GM23338 (cell line): ENCODE results near the gene STARD8. TPM values are rescaled to one million over a fixed set of nuclear protein-coding genes. Genes with fewer than 3 reads are reported as not detected.

Experiments used
- ATAC-seq: fragments of 200-7000 bp; cut with Tn5 transposase; 3 replicates; pipeline ENCODE4 v1.9.1; 2020
- DNase-seq: peaks from one replicate; pipeline ENCODE4 v3.0.0-alpha.2; 2015; ENCODE audit warnings: low spot score
- H2AFZ ChIP-seq: fragments of 200-600 bp; sonication (generic); 2 replicates; pipeline ENCODE4 v1.8.0; 2016; ENCODE audit warnings: antibody characterized with exemption, mild to moderate bottlenecking, moderate library complexity
- H3F3A ChIP-seq: fragments of 200-600 bp; sonication (generic); replicated peaks from 2 replicates; pipeline ENCODE4 v1.8.0; 2017; ENCODE audit warnings: antibody characterized with exemption, mixed run types, low read depth
- H3K27ac ChIP-seq: fragments of 200-600 bp; sonication (generic); 2 replicates; pipeline ENCODE4 v1.6.1; 2016; ENCODE audit warnings: low read depth
- H3K27me3 ChIP-seq: fragments of 200-600 bp; sonication (generic); 2 replicates; pipeline ENCODE4 v1.8.0; 2016; ENCODE audit warnings: mild to moderate bottlenecking, mixed run types, moderate library complexity; ENCODE audit not compliant: insufficient read depth
- H3K36me3 ChIP-seq: fragments of 200-600 bp; sonication (generic); 2 replicates; pipeline ENCODE4 v1.8.0; 2016; ENCODE audit warnings: mild to moderate bottlenecking; ENCODE audit not compliant: insufficient read depth
- H3K4me1 ChIP-seq: fragments of 200-600 bp; sonication (generic); 2 replicates; pipeline ENCODE4 v1.8.0; 2016; ENCODE audit warnings: mild to moderate bottlenecking, moderate library complexity; ENCODE audit not compliant: insufficient read depth
- H3K4me2 ChIP-seq: fragments of 200-600 bp; sonication (generic); 2 replicates; pipeline ENCODE4 v1.7.1; 2017; ENCODE audit warnings: mixed run types
- H3K4me3 ChIP-seq: fragments of 200-600 bp; sonication (generic); 2 replicates; pipeline ENCODE4 v1.6.1; 2016; ENCODE audit warnings: mixed run types
- H3K79me2 ChIP-seq: fragments of 200-600 bp; sonication (generic); replicated peaks from 2 replicates; pipeline ENCODE4 v1.8.0; 2017; ENCODE audit warnings: mild to moderate bottlenecking; ENCODE audit not compliant: insufficient read depth
- H3K9me2 ChIP-seq: fragments of 200-600 bp; sonication (generic); 2 replicates; pipeline ENCODE4 v1.8.0; 2017; ENCODE audit not compliant: insufficient read depth
- H4K20me1 ChIP-seq: fragments of 200-600 bp; sonication (generic); replicated peaks from 2 replicates; pipeline ENCODE4 v1.8.0; 2017; ENCODE audit warnings: mild to moderate bottlenecking; ENCODE audit not compliant: insufficient read depth
- H3K27ac Mint-ChIP-seq: 2 replicates; pipeline ENCODE4 v1.8.0; 2020; ENCODE audit warnings: inconsistent platforms, mild to moderate bottlenecking, moderate library complexity, mixed read lengths
- H3K27me3 Mint-ChIP-seq: 3 replicates; pipeline ENCODE4 v1.8.0; 2022; ENCODE audit warnings: low read depth, mild to moderate bottlenecking, moderate library complexity, mixed read lengths, inconsistent platforms; ENCODE audit not compliant: insufficient read depth, poor library complexity
- H3K36me3 Mint-ChIP-seq: 3 replicates; pipeline ENCODE4 v1.8.0; 2021; ENCODE audit warnings: low read depth, mild to moderate bottlenecking, inconsistent platforms, moderate library complexity, mixed read lengths
- H3K4me1 Mint-ChIP-seq: 3 replicates; pipeline ENCODE4 v1.8.0; 2020; ENCODE audit warnings: mild to moderate bottlenecking, inconsistent platforms, mixed read lengths
- H3K4me3 Mint-ChIP-seq: 3 replicates; pipeline ENCODE4 v1.8.0; 2021; ENCODE audit warnings: moderate library complexity, mild to moderate bottlenecking, inconsistent platforms, mixed read lengths
- H3K9me3 Mint-ChIP-seq: 3 replicates; pipeline ENCODE4 v1.8.0; 2020; ENCODE audit warnings: moderate library complexity, mild to moderate bottlenecking, inconsistent platforms, mixed read lengths
- CREB1 ChIP-seq: fragments of 250-450 bp; sonication (Bioruptor Pico); IDR thresholded peaks from 2 replicates; pipeline ENCODE4 v1.5.0; 2020; ENCODE audit warnings: low read depth, mild to moderate bottlenecking, moderate library complexity
- EZH2 ChIP-seq: fragments of 200-600 bp; sonication (generic); IDR thresholded peaks from one replicate; pipeline ENCODE4 v1.8.0; 2017; ENCODE audit warnings: antibody characterized with exemption, mild to moderate bottlenecking, low read depth; ENCODE audit not compliant: unreplicated experiment
- EZH2phosphoT487 ChIP-seq: fragments of 200-600 bp; sonication (generic); IDR thresholded peaks from one replicate; pipeline ENCODE4 v1.8.1; 2018; ENCODE audit warnings: antibody characterized with exemption; ENCODE audit not compliant: unreplicated experiment
- JUNB ChIP-seq: IDR thresholded peaks from one replicate; pipeline ENCODE4 v1.6.1; 2016; ENCODE audit warnings: antibody characterized with exemption; ENCODE audit not compliant: unreplicated experiment
- NANOG ChIP-seq: IDR thresholded peaks from 2 replicates; pipeline ENCODE4 v1.6.1; 2016; ENCODE audit warnings: antibody characterized with exemption, borderline replicate concordance
- POLR2AphosphoS5 ChIP-seq: IDR thresholded peaks from 2 replicates; pipeline ENCODE4 v1.6.1; 2016; ENCODE audit warnings: antibody characterized with exemption, low read depth
- STAT1 ChIP-seq: IDR thresholded peaks from one replicate; pipeline ENCODE4 v1.6.1; 2016; ENCODE audit warnings: antibody characterized with exemption; ENCODE audit not compliant: unreplicated experiment
- ZNF114 ChIP-seq: fragments of 250-450 bp; sonication (Bioruptor Pico); IDR thresholded peaks from 2 replicates; pipeline ENCODE4 v1.5.0; 2020; ENCODE audit warnings: mild to moderate bottlenecking, moderate library complexity
- ZNF331 ChIP-seq: fragments of 250-450 bp; sonication (Bioruptor Pico); IDR thresholded peaks from 2 replicates; pipeline ENCODE4 v1.5.0; 2020; ENCODE audit warnings: low read depth, mild to moderate bottlenecking, moderate library complexity
- polyA plus RNA-seq: library from polyadenylated mRNA; unstranded; fragments of >200 nt; fragmentation: Nextera tagmentation; extraction: Ambion mirVana; gene quantifications from 2 replicates; pipeline ENCODE4 v1.2.1, GENCODE V29; 2016
- total RNA-seq: library from RNA; depleted of rRNA; stranded (reverse); fragments of >200 nt; shearing (Covaris generic); gene quantifications from 2 replicates; pipeline ENCODE4 v1.2.3, GENCODE V29; 2014
- TF ChIP-seq, protein P1 (sequence below): fragments of 250-450 bp; sonication (Bioruptor Pico); IDR thresholded peaks from 2 replicates; pipeline ENCODE4 v1.5.0; 2020; ENCODE audit warnings: mild to moderate bottlenecking, moderate library complexity
- TF ChIP-seq, protein P2 (sequence below): IDR thresholded peaks from 2 replicates; pipeline ENCODE4 v1.6.1; 2016; ENCODE audit warnings: antibody characterized with exemption
- TF ChIP-seq, protein P3 (sequence below): IDR thresholded peaks from one replicate; pipeline ENCODE4 v1.6.1; 2018; ENCODE audit warnings: antibody characterized with exemption; ENCODE audit not compliant: unreplicated experiment
- TF ChIP-seq, protein P4 (sequence below), 2 experiments: fragments of 200-600 bp in 1 of 2; sonication (generic) in 1 of 2; conservative IDR thresholded peaks; 2 replicates each; pipeline versions ENCODE4 v1.5.1 to v1.6.1; 2016 to 2017; ENCODE audit warnings: antibody characterized with exemption in 2 of 2, low read depth in 2 of 2, mild to moderate bottlenecking in 2 of 2, moderate library complexity in 1 of 2

Gene STARD8
- total and polyA plus RNA-seq, 2 experiments from 2014 or later: 0.74 to 5.6 TPM

DNA sequence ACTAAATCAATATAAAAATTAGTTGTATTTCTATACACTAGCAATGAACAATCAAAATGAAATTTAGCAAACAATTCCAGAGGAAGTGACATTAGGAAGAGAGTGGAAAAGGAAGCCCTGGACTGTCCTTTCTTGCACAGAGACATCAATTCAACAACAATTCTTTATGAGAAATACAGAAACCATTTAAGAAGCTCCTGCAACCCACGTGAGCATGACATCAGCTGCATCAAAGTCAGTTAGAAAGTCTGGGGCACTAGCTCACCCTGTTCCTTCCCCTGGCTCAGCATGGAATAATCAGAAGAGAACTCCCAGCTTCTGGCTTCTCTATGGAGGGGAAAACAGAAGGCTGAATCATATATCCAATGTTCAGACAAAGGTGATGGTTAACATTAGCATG lies 48.6 kb upstream of the STARD8 start:
- H3K9me3 Mint-ChIP-seq: peaks cover 48% of the 10 kb centered on the region
- ATAC-seq (no peak), DNase-seq (no peak)
- H3K27me3 ChIP-seq: no peaks in the 10 kb centered on the region
- no peak overlapping the region for H3K4me2 ChIP-seq
- H3K27ac Mint-ChIP-seq: no peak overlapping the region
- no peaks in the 10 kb centered on the region for H3K9me2 ChIP-seq
- H3F3A ChIP-seq: no peaks in the 10 kb centered on the region
- no peaks in the 10 kb centered on the region for H3K79me2 ChIP-seq
- peaks cover 7% of the 10 kb centered on the region; the same call in 2 of the 3 replicates for H3K36me3 Mint-ChIP-seq
- TF ChIP-seq ZNF114 (CRISPR knock-in tag) (no peak), NANOG (no peak), CREB1 (CRISPR knock-in tag) (no peak), ZNF331 (CRISPR knock-in tag) (no peak), EZH2 (no peak), JUNB (no peak), EZH2phosphoT487 (no peak), STAT1 (no peak), POLR2AphosphoS5 (no peak)
- TF ChIP-seq, protein P1, sequence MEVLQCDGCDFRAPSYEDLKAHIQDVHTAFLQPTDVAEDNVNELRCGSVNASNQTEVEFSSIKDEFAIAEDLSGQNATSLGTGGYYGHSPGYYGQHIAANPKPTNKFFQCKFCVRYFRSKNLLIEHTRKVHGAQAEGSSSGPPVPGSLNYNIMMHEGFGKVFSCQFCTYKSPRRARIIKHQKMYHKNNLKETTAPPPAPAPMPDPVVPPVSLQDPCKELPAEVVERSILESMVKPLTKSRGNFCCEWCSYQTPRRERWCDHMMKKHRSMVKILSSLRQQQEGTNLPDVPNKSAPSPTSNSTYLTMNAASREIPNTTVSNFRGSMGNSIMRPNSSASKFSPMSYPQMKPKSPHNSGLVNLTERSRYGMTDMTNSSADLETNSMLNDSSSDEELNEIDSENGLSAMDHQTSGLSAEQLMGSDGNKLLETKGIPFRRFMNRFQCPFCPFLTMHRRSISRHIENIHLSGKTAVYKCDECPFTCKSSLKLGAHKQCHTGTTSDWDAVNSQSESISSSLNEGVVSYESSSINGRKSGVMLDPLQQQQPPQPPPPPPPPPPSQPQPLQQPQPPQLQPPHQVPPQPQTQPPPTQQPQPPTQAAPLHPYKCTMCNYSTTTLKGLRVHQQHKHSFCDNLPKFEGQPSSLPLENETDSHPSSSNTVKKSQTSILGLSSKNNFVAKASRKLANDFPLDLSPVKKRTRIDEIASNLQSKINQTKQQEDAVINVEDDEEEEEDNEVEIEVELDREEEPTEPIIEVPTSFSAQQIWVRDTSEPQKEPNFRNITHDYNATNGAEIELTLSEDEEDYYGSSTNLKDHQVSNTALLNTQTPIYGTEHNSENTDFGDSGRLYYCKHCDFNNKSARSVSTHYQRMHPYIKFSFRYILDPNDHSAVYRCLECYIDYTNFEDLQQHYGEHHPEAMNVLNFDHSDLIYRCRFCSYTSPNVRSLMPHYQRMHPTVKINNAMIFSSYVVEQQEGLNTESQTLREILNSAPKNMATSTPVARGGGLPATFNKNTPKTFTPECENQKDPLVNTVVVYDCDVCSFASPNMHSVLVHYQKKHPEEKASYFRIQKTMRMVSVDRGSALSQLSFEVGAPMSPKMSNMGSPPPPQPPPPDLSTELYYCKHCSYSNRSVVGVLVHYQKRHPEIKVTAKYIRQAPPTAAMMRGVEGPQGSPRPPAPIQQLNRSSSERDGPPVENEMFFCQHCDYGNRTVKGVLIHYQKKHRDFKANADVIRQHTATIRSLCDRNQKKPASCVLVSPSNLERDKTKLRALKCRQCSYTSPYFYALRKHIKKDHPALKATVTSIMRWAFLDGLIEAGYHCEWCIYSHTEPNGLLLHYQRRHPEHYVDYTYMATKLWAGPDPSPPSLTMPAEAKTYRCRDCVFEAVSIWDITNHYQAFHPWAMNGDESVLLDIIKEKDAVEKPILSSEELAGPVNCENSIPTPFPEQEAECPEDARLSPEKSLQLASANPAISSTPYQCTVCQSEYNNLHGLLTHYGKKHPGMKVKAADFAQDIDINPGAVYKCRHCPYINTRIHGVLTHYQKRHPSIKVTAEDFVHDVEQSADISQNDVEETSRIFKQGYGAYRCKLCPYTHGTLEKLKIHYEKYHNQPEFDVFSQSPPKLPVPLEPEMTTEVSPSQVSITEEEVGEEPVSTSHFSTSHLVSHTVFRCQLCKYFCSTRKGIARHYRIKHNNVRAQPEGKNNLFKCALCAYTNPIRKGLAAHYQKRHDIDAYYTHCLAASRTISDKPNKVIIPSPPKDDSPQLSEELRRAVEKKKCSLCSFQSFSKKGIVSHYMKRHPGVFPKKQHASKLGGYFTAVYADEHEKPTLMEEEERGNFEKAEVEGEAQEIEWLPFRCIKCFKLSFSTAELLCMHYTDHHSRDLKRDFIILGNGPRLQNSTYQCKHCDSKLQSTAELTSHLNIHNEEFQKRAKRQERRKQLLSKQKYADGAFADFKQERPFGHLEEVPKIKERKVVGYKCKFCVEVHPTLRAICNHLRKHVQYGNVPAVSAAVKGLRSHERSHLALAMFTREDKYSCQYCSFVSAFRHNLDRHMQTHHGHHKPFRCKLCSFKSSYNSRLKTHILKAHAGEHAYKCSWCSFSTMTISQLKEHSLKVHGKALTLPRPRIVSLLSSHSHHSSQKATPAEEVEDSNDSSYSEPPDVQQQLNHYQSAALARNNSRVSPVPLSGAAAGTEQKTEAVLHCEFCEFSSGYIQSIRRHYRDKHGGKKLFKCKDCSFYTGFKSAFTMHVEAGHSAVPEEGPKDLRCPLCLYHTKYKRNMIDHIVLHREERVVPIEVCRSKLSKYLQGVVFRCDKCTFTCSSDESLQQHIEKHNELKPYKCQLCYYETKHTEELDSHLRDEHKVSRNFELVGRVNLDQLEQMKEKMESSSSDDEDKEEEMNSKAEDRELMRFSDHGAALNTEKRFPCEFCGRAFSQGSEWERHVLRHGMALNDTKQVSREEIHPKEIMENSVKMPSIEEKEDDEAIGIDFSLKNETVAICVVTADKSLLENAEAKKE (CRISPR knock-in tag): no peak
- TF ChIP-seq, protein P2, sequence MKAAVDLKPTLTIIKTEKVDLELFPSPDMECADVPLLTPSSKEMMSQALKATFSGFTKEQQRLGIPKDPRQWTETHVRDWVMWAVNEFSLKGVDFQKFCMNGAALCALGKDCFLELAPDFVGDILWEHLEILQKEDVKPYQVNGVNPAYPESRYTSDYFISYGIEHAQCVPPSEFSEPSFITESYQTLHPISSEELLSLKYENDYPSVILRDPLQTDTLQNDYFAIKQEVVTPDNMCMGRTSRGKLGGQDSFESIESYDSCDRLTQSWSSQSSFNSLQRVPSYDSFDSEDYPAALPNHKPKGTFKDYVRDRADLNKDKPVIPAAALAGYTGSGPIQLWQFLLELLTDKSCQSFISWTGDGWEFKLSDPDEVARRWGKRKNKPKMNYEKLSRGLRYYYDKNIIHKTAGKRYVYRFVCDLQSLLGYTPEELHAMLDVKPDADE: no peak
- TF ChIP-seq, protein P3, sequence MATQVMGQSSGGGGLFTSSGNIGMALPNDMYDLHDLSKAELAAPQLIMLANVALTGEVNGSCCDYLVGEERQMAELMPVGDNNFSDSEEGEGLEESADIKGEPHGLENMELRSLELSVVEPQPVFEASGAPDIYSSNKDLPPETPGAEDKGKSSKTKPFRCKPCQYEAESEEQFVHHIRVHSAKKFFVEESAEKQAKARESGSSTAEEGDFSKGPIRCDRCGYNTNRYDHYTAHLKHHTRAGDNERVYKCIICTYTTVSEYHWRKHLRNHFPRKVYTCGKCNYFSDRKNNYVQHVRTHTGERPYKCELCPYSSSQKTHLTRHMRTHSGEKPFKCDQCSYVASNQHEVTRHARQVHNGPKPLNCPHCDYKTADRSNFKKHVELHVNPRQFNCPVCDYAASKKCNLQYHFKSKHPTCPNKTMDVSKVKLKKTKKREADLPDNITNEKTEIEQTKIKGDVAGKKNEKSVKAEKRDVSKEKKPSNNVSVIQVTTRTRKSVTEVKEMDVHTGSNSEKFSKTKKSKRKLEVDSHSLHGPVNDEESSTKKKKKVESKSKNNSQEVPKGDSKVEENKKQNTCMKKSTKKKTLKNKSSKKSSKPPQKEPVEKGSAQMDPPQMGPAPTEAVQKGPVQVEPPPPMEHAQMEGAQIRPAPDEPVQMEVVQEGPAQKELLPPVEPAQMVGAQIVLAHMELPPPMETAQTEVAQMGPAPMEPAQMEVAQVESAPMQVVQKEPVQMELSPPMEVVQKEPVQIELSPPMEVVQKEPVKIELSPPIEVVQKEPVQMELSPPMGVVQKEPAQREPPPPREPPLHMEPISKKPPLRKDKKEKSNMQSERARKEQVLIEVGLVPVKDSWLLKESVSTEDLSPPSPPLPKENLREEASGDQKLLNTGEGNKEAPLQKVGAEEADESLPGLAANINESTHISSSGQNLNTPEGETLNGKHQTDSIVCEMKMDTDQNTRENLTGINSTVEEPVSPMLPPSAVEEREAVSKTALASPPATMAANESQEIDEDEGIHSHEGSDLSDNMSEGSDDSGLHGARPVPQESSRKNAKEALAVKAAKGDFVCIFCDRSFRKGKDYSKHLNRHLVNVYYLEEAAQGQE: no peak
- TF ChIP-seq, protein P4, sequence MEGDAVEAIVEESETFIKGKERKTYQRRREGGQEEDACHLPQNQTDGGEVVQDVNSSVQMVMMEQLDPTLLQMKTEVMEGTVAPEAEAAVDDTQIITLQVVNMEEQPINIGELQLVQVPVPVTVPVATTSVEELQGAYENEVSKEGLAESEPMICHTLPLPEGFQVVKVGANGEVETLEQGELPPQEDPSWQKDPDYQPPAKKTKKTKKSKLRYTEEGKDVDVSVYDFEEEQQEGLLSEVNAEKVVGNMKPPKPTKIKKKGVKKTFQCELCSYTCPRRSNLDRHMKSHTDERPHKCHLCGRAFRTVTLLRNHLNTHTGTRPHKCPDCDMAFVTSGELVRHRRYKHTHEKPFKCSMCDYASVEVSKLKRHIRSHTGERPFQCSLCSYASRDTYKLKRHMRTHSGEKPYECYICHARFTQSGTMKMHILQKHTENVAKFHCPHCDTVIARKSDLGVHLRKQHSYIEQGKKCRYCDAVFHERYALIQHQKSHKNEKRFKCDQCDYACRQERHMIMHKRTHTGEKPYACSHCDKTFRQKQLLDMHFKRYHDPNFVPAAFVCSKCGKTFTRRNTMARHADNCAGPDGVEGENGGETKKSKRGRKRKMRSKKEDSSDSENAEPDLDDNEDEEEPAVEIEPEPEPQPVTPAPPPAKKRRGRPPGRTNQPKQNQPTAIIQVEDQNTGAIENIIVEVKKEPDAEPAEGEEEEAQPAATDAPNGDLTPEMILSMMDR (conservative IDR thresholded peaks at IDR 0.05; ENCODE audit: low read depth in 2 of 2): no peak
- no peaks in the 10 kb centered on the region for H3K4me1 Mint-ChIP-seq
- H3K4me3 ChIP-seq: no peak overlapping the region
- peaks cover 2% of the 10 kb centered on the region for H3K27me3 Mint-ChIP-seq
- no peak overlapping the region for H3K27ac ChIP-seq
- H3K4me1 ChIP-seq: no peaks in the 10 kb centered on the region
- H2AFZ ChIP-seq: no peak overlapping the region
- no peak overlapping the region for H3K4me3 Mint-ChIP-seq
- no peaks in the 10 kb centered on the region for H4K20me1 ChIP-seq
- H3K36me3 ChIP-seq: no peaks in the 10 kb centered on the region
